ENCODE data around the gene CAMSAP3. TPM values are rescaled to one million over a fixed set of nuclear protein-coding genes. Genes with fewer than 3 reads are reported as not detected.

CAMSAP3 gene
- total RNA-seq, 1 donor from 2014 or later: 115 TPM

GRCh38 chr19:7550987-7551761, 44.5 kb upstream of the CAMSAP3 start:
- H3K36me3 Mint-ChIP-seq (ENCODE audit: insufficient read depth): peaks cover 8% of the 10 kb centered on the region
- no peak for TF ChIP-seq CTCF (IDR thresholded peaks at IDR 0.05; ENCODE audit: unreplicated experiment)
- no peaks in the 10 kb centered on the region for H3K27me3 Mint-ChIP-seq
- H3K4me1 Mint-ChIP-seq (ENCODE audit: low read depth): peaks cover 3% of the 10 kb centered on the region
- peak; percentile 75 for DNase-seq (ENCODE audit: low spot score, unreplicated experiment)
- peak overlapping the region; percentile 74 for H3K4me3 Mint-ChIP-seq (ENCODE audit: low read depth)
- peak overlapping the region; percentile 51 for H3K27ac Mint-ChIP-seq
- no peaks in the 10 kb centered on the region for H3K9me3 Mint-ChIP-seq (ENCODE audit: low read depth)

DNA sequence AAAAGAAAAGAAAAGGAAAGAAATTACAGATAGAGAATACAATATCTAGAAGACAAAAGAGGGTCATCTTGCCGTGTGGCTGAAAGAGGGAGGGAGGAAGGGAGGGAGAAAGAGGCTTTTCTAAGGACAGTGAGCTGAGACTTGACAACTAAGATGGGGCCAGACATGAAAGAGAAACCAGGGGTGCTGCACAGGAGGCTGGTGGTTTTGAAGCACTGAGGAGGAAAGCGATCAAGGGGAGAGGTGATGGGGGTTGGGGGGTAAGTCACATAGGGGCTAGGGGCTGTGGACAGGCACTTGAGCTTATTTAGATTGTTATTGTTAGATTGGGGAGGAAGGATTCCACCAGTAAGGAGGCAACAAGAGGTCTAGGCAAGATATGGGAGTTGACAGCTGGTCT, 42.9 kb upstream of the CAMSAP3 start:
- TF ChIP-seq CTCF (IDR thresholded peaks at IDR 0.05; ENCODE audit: unreplicated experiment): no peak

DNA sequence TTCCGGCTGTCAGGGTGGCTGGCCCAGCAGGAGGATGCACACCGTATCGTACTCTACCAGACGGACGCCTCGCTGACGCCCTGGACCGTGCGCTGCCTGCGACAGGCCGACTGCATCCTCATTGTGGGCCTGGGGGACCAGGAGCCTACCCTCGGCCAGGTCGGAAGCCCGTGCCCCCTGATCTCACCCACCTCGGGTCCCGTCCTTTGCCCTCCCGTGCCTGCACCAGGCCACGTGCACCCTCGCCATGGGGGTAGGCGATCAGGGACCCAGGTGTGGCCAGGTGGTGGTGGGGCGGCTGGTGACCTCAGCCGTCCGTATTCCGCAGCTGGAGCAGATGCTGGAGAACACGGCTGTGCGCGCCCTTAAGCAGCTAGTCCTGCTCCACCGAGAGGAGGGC, 41.1 kb upstream of the CAMSAP3 start:
- DNase-seq (ENCODE audit: low spot score, unreplicated experiment): no peak
- no peaks in the 10 kb centered on the region for H3K9me3 Mint-ChIP-seq (ENCODE audit: low read depth)
- H3K27ac Mint-ChIP-seq: no peak overlapping the region
- no peak for TF ChIP-seq CTCF (IDR thresholded peaks at IDR 0.05; ENCODE audit: unreplicated experiment)
- peaks cover 13% of the 10 kb centered on the region for H3K36me3 Mint-ChIP-seq (ENCODE audit: insufficient read depth)
- no peaks in the 10 kb centered on the region for H3K27me3 Mint-ChIP-seq
- H3K4me1 Mint-ChIP-seq (ENCODE audit: low read depth): peaks cover 3% of the 10 kb centered on the region
- no peak overlapping the region for H3K4me3 Mint-ChIP-seq (ENCODE audit: low read depth)

More for the DNA sequence above, 42.9 kb upstream of the CAMSAP3 start:
- peaks cover 10% of the 10 kb centered on the region for H3K36me3 Mint-ChIP-seq (ENCODE audit: insufficient read depth)
- no peaks in the 10 kb centered on the region for H3K27me3 Mint-ChIP-seq
- peaks cover 3% of the 10 kb centered on the region for H3K4me1 Mint-ChIP-seq (ENCODE audit: low read depth)
- no peak overlapping the region for H3K27ac Mint-ChIP-seq
- H3K4me3 Mint-ChIP-seq (ENCODE audit: low read depth): no peak overlapping the region
- H3K9me3 Mint-ChIP-seq (ENCODE audit: low read depth): no peaks in the 10 kb centered on the region
- no peak for DNase-seq (ENCODE audit: low spot score, unreplicated experiment)

- H3K4me3 Mint-ChIP-seq (ENCODE audit: low read depth): no peak overlapping the region
- no peak overlapping the region for H3K27ac Mint-ChIP-seq
- H3K27me3 Mint-ChIP-seq: no peaks in the 10 kb centered on the region
- no peaks in the 10 kb centered on the region for H3K9me3 Mint-ChIP-seq (ENCODE audit: low read depth)
- H3K36me3 Mint-ChIP-seq (ENCODE audit: insufficient read depth): peaks cover 14% of the 10 kb centered on the region
- DNase-seq (ENCODE audit: low spot score, unreplicated experiment): no peak
- H3K4me1 Mint-ChIP-seq (ENCODE audit: low read depth): peaks cover 3% of the 10 kb centered on the region
- TF ChIP-seq CTCF (IDR thresholded peaks at IDR 0.05; ENCODE audit: unreplicated experiment): no peak
These were observed 40.4 kb upstream of the CAMSAP3 start for GRCh38 chr19:7554990-7555864.

DNA sequence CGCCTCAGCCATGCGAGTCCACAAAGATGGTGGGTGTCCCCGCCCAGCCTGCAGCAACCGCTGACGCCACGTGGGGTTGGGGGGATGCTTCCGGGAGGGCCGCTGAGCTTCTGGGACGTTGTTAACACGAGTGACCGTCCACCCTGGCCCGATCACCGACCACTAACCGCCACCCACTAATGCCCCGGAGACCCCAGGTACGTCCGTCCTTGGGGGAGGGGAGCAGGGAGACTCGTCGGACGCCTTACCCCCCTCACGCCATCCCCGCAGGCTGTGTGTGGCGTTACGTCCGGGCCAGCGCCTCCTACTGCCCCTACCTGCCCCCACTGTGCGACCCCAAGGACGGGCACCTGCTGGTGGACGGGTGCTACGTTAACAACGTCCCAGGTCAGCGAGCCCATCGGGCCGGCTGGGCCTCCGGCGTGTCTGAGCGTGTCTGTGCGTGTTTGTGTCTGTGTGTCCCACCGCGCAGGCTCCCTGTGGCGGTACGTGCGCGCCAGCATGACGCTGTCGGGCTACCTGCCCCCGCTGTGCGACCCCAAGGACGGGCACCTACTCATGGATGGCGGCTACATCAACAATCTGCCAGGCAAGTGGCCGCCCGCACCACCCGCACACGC, 38.9 kb upstream of the CAMSAP3 start:
- Mint-ChIP-seq H3K9me3 (ENCODE audit: low read depth) (no peaks in the 10 kb centered on the region), H3K27me3 (no peaks in the 10 kb centered on the region), H3K36me3 (ENCODE audit: insufficient read depth) (peaks cover 15% of the 10 kb centered on the region), H3K4me1 (ENCODE audit: low read depth) (no peaks in the 10 kb centered on the region), H3K27ac (no peak overlapping the region), H3K4me3 (ENCODE audit: low read depth) (no peak overlapping the region)
- TF ChIP-seq CTCF (IDR thresholded peaks at IDR 0.05; ENCODE audit: unreplicated experiment): no peak
- DNase-seq (ENCODE audit: low spot score, unreplicated experiment): no peak

Data from progenitor cell of endocrine pancreas (in vitro differentiated cells).